NT2/D1 (cell line): ENCODE results near the gene KATNIP.

Source experiments
- SUZ12 ChIP-seq: IDR thresholded peaks from 2 replicates; pipeline ENCODE4 v1.6.1; 2011; ENCODE audit not compliant: insufficient read length, insufficient read depth; ENCODE audit errors: extremely low read depth
- YY1 ChIP-seq: IDR thresholded peaks from 2 replicates; pipeline ENCODE4 v1.6.1; 2011; ENCODE audit not compliant: insufficient read length, insufficient read depth
- ZNF274 ChIP-seq: IDR thresholded peaks from 2 replicates; pipeline ENCODE4 v1.6.1; 2011; ENCODE audit warnings: mild to moderate bottlenecking, low read depth, low read length

GRCh38 chr16:27572711-27573110 lies 22.8 kb downstream of the KATNIP start:
- TF ChIP-seq YY1 (no peak), ZNF274 (no peak), SUZ12 (no peak)
